Renal pelvis (tissue), 4 donors: ENCODE results near the gene NDUFA3. TPM values are rescaled to one million over a fixed set of nuclear protein-coding genes. Genes with fewer than 3 reads are reported as not detected.

Source experiments
- DNase-seq: peaks from one replicate; pipeline ENCODE4 v3.0.0-alpha.2; 2013
- polyA plus RNA-seq, 3 donors: library from polyadenylated mRNA; unstranded; fragments of 120-200 nt; gene quantifications; one replicate each; pipeline ENCODE4 v1.2.1, GENCODE V29; 2013; ENCODE audit not compliant: insufficient read length in 3 of 3

The NDUFA3 gene
- polyA plus RNA-seq, 3 donors, result 126 to 157 (median 156) TPM

- DNase-seq, result no peak
Observed at GRCh38 chr19:54154603-54155345, 52.1 kb downstream of the NDUFA3 start.

GRCh38 chr19:54155694-54156093, 53.0 kb downstream of the NDUFA3 start:
- DNase-seq, result no peak

- no peak for DNase-seq
Observed at GRCh38 chr19:54156490-54156889, 53.8 kb downstream of the NDUFA3 start.

- DNase-seq, result no peak
Observed at GRCh38 chr19:54156953-54157352, 54.3 kb downstream of the NDUFA3 start.

Other genes with a start within 250 kb of the NDUFA3 start
- 10 to 100 TPM; 62.7 to 79.8 (median 79.1) TPM for gene MYADM, start 235.0 kb upstream of the NDUFA3 start, polyA plus RNA-seq
- gene PRKCG, start 220.7 kb upstream of the NDUFA3 start, polyA plus RNA-seq, result under 1 TPM; 0.40 to 0.75 (median 0.67) TPM
- gene CACNG7, start 193.6 kb upstream of the NDUFA3 start, polyA plus RNA-seq, result under 1 TPM; 0.36 to 0.70 (median 0.50) TPM
- gene CACNG8, start 139.9 kb upstream of the NDUFA3 start, polyA plus RNA-seq, result under 1 TPM; 0.19 to 0.49 (median 0.35) TPM
- under 1 TPM; 0.65 to 0.88 (median 0.73) TPM for gene CACNG6, start 111.2 kb upstream of the NDUFA3 start, polyA plus RNA-seq
- under 1 TPM in 1 of 3 donors, not detected in 2; 0.38 TPM for gene VSTM1, start 39.0 kb upstream of the NDUFA3 start, polyA plus RNA-seq
- gene TARM1, start 21.5 kb upstream of the NDUFA3 start, polyA plus RNA-seq, result under 1 TPM; 0.16 to 0.30 (median 0.21) TPM
- under 1 TPM; 0.27 to 0.40 (median 0.30) TPM for gene OSCAR, start 2.1 kb upstream of the NDUFA3 start, polyA plus RNA-seq
- gene TFPT, start 12.8 kb downstream of the NDUFA3 start, polyA plus RNA-seq, result 10 to 100 TPM; 18.2 to 22.2 (median 21.9) TPM
- gene PRPF31, start 12.9 kb downstream of the NDUFA3 start, polyA plus RNA-seq, result 10 to 100 TPM; 72.8 to 83.6 (median 74.5) TPM
- gene CNOT3, start 34.9 kb downstream of the NDUFA3 start, polyA plus RNA-seq, result 10 to 100 TPM; 60.6 to 69.8 (median 69.0) TPM
- gene LENG1, start 56.9 kb downstream of the NDUFA3 start, polyA plus RNA-seq, result 10 to 100 TPM in 1 of 3 donors, 1 to 10 TPM in 2; 8.2 to 10.4 (median 8.5) TPM
- 10 to 100 TPM; 33.3 to 38.4 (median 35.7) TPM for gene TMC4, start 70.3 kb downstream of the NDUFA3 start, polyA plus RNA-seq
- gene MBOAT7, start 86.7 kb downstream of the NDUFA3 start, polyA plus RNA-seq, result 10 to 100 TPM; 74.1 to 97.8 (median 84.2) TPM
- 10 to 100 TPM; 48.5 to 70.9 (median 67.9) TPM for gene TSEN34, start 88.5 kb downstream of the NDUFA3 start, polyA plus RNA-seq
- 1,000 to 10,000 TPM; 1,622 to 1,775 (median 1,767) TPM for gene RPS9, start 98.0 kb downstream of the NDUFA3 start, polyA plus RNA-seq
- 1 to 10 TPM; 1.6 to 2.4 (median 1.6) TPM for gene LILRB3, start 120.2 kb downstream of the NDUFA3 start, polyA plus RNA-seq
- gene LILRA6, start 139.9 kb downstream of the NDUFA3 start, polyA plus RNA-seq, result under 1 TPM; 0.34 to 0.70 (median 0.53) TPM
- gene LILRB5, start 154.4 kb downstream of the NDUFA3 start, polyA plus RNA-seq, result 1 to 10 TPM; 1.7 to 2.2 (median 2.1) TPM
- gene LILRB2, start 178.3 kb downstream of the NDUFA3 start, polyA plus RNA-seq, result 1 to 10 TPM in 2 of 3 donors, under 1 TPM in 1; 0.95 to 1.2 (median 1.0) TPM
- under 1 TPM; 0.33 to 0.38 (median 0.37) TPM for gene LILRA5, start 210.3 kb downstream of the NDUFA3 start, polyA plus RNA-seq
- under 1 TPM in 1 of 3 donors, not detected in 2; 0.07 TPM for gene LILRA4, start 236.3 kb downstream of the NDUFA3 start, polyA plus RNA-seq